Cortex of kidney (tissue), 1 donor: Measurements from ENCODE around the gene SPANXB1.
"Not testable (repeated sequence)": the region's sequence is repeated elsewhere in the genome, so short reads cannot be mapped to it uniquely, and the experiment has no call there.

Experiments used
- DNase-seq: peaks from one replicate; lab custom pipeline; 2025; lab: John Stamatoyannopoulos, UW

SPANXB1 gene

GRCh38 chrX:141002568-141002967 is at the start of gene SPANXB1:
Gene SPANXB1 (plus strand): TSS chrX:141002594. CDS start chrX:141002694, 100 bp downstream.
- DNase-seq: not testable (repeated sequence)

- DNase-seq: no peak
Measured at GRCh38 chrX:140967036-140967435, 35.4 kb upstream of the SPANXB1 start.

DNA sequence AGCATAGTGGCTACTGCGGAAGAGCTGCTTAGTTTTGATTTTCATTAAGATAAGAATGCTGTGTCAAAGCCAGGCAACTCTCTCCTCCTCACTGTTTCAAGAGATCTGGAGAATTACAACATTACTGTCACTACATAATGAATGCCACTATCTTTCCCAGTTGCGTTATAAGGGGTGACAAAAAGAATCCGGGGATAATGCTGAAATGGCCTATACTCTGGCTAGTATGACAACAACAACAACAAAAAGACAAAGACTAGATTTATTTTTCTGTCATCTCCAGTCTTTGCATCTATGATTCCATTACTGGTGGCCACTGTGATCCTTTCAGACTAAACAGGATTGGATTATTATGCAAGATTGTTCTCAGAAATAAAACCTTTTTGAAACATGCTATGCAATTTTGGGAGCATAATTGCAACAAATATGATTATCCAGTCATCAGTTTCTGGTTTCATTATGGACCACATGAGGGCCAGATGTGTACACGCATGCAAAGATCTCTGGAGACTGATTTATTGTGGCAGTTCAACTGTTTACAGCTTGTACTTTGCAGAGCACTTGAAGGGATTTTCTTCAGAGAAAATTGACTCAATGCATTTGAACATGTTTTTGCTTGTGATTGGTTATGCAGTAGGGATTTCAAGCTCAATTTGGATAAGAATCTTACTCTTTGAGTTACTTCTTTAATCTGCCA is 31.1 kb upstream of the SPANXB1 start:
- DNase-seq: no peak

GRCh38 chrX:140975472-140975871 is 26.9 kb upstream of the SPANXB1 start:
- DNase-seq: no peak

DNA sequence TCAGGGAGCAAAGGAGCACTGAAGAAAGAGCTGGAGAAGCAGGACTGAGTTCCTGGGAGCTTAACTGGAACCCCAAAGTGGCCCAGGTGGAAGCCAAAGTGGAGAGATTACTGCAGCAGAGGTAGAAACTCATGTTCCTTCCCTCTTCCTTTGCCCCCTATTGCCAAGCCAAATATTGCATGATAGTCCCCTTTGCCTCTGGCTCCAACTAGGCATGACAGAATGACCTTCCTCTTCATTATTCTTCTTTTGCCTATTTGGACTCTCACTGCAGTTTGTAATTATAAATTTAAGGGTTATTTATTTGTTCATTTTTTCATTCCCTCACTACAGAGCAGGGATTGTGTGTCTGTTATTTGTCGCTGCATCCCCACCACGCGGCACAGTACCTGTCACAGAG is 22.1 kb upstream of the SPANXB1 start:
- no peak for DNase-seq

DNA sequence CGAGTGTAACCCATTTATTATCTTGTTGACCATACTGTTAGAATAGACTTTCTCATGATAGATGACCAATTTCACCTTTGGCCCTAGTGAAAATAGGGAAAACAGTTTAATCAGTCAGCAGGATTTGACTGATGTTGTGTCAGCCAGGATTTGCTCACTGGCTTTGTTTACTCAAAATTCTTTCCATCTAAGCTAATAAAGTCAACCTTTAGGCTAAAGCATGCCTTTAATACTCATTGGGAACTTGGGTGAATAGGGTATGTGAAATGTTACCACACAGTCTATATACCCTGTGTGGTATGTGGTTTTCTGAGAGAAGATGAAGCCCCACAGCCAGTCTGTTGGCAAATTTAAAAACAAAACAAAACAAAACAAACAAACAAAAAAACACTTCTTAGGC is 18.7 kb upstream of the SPANXB1 start:
- DNase-seq: no peak

- not testable (repeated sequence) for DNase-seq
Measured at GRCh38 chrX:141005243-141005642, 2.8 kb downstream of the SPANXB1 start.

DNA sequence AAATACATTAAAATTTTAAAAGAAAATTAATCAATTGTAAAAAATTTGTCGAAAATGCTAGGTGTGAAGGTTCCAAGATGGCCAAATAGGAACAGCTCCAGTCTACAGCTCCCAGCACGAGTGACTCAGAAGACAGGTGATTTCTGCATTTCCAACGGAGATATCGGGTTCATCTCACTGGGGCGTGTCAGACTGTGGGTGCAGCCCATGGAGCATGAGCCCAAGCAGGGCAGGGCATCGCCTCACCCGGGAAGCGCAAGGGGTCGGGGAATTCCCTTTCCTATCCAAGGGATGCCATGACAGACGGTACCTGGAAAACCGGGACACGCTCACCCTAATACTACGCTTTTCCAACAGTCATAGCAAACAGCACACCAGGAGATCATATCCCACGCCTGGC is 41.9 kb downstream of the SPANXB1 start:
- not testable (repeated sequence) for DNase-seq

DNA sequence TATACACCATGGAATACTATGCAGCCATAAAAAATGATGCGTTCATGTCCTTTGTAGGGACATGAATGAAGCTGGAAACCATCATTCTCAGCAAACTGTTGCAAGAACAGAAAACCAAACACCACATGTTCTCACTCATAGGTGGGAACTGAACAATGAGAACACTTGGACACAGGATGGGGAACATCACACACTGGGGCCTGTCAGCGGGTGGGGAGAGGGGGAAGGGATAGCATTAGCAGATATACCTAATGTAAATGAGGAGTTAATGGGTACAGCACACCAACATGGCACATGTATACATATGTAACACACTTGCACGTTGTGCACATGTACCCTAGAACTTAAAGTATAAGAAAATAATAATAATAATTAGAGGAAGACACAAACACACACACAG is 47.5 kb downstream of the SPANXB1 start:
- not testable (repeated sequence) for DNase-seq

GRCh38 chrX:141052098-141052497 is 49.7 kb downstream of the SPANXB1 start:
- not testable (repeated sequence) for DNase-seq
